Natural killer cell (primary cell): ENCODE results near the gene RMND5A. TPM values are rescaled to one million over a fixed set of nuclear protein-coding genes. Genes with fewer than 3 reads are reported as not detected.
A peak's percentile ranks its signal among the peaks of the same experiment; 100 is the strongest.

Experiments used
- ATAC-seq, 3 donors: fragments of 150-1000 bp in 2 of 3; fragments of 200-7000 bp in 1 of 3; cut with Tn5 transposase; 1 replicate in 1 of 3; 2 replicates in 2 of 3; pipeline ENCODE4 v1.10.0; 2021; ENCODE audit warnings: mild to moderate bottlenecking in 2 of 3, moderate library complexity in 2 of 3
- DNase-seq, 2 donors: peaks; one replicate each; pipeline versions ENCODE4 v3.0.0 to v3.0.0-alpha.2; 2013 to 2021; ENCODE audit warnings: mixed read lengths in 1 of 2
- H3K27ac ChIP-seq: one replicate; pipeline ENCODE4 v1.5.1; 2013; ENCODE audit warnings: mild to moderate bottlenecking, low read length
- H3K27me3 ChIP-seq: one replicate; pipeline ENCODE4 v1.6.1; 2013; ENCODE audit warnings: low read length; ENCODE audit not compliant: control insufficient read depth, insufficient read depth
- H3K36me3 ChIP-seq: one replicate; pipeline ENCODE4 v1.6.1; 2013; ENCODE audit warnings: low read length; ENCODE audit not compliant: control insufficient read depth, insufficient read depth
- H3K4me1 ChIP-seq: one replicate; pipeline ENCODE4 v1.6.1; 2013; ENCODE audit warnings: low read length; ENCODE audit not compliant: control insufficient read depth, insufficient read depth
- H3K4me3 ChIP-seq: one replicate; pipeline ENCODE4 v1.5.1; 2013; ENCODE audit warnings: low read length
- H3K9me3 ChIP-seq: one replicate; pipeline ENCODE4 v1.6.1; 2013; ENCODE audit warnings: low read length; ENCODE audit not compliant: control insufficient read depth, insufficient read depth
- H3K27ac Mint-ChIP-seq, 2 donors: one replicate each; pipeline ENCODE4 v1.8.0; 2022; ENCODE audit warnings: mild to moderate bottlenecking in 2 of 2, mixed read lengths in 2 of 2, moderate library complexity in 1 of 2
- H3K27me3 Mint-ChIP-seq, 2 donors: one replicate each; pipeline ENCODE4 v1.8.0; 2022; ENCODE audit warnings: low read depth in 2 of 2, mixed read lengths in 2 of 2
- H3K36me3 Mint-ChIP-seq: one replicate; pipeline ENCODE4 v1.8.0; 2022; ENCODE audit warnings: mixed read lengths
- H3K4me1 Mint-ChIP-seq, 2 donors: one replicate each; pipeline ENCODE4 v1.8.0; 2022; ENCODE audit warnings: mixed read lengths in 2 of 2
- H3K4me3 Mint-ChIP-seq: one replicate; pipeline ENCODE4 v1.8.0; 2022; ENCODE audit warnings: mild to moderate bottlenecking, moderate library complexity, mixed read lengths
- H3K9me3 Mint-ChIP-seq, 2 donors: one replicate each; pipeline ENCODE4 v1.8.0; 2022; ENCODE audit warnings: mixed read lengths in 2 of 2
- WGBS: methylation state at CpG from one replicate; pipeline ENCODE4 v1.1.7; 2013; ENCODE audit warnings: missing lambda C conversion rate; ENCODE audit not compliant: insufficient coverage; 5-methylcytosine and 5-hydroxymethylcytosine counted together
- intact Hi-C: fragments of 100-400 bp; cut with micrococcal nuclease; formaldehyde crosslinking; loops from one replicate; pipeline ENCODE4 v1.14.2; 2022
- total RNA-seq, 4 donors: library from RNA; stranded (reverse); fragments of 120-200 nt in 1 of 4; gene quantifications; one replicate each; pipeline versions ENCODE4 v1.2.3 to v1.2.4, GENCODE V29; 2013 to 2022
- TF ChIP-seq, protein P1 (sequence below): fragments of 200-600 bp; IDR thresholded peaks from one replicate; pipeline ENCODE4 v1.8.0; 2022; ENCODE audit warnings: antibody characterized with exemption

Gene RMND5A
- total RNA-seq, 3 donors from 2014 or later (not counting 1 experiment from before 2014, with no cell fraction given): 35.3 to 63.3 (median 54.3) TPM

- H3K36me3 Mint-ChIP-seq: peaks cover 7% of the 10 kb centered on the region
- TF ChIP-seq, protein P1, sequence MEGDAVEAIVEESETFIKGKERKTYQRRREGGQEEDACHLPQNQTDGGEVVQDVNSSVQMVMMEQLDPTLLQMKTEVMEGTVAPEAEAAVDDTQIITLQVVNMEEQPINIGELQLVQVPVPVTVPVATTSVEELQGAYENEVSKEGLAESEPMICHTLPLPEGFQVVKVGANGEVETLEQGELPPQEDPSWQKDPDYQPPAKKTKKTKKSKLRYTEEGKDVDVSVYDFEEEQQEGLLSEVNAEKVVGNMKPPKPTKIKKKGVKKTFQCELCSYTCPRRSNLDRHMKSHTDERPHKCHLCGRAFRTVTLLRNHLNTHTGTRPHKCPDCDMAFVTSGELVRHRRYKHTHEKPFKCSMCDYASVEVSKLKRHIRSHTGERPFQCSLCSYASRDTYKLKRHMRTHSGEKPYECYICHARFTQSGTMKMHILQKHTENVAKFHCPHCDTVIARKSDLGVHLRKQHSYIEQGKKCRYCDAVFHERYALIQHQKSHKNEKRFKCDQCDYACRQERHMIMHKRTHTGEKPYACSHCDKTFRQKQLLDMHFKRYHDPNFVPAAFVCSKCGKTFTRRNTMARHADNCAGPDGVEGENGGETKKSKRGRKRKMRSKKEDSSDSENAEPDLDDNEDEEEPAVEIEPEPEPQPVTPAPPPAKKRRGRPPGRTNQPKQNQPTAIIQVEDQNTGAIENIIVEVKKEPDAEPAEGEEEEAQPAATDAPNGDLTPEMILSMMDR: no peak
- peak in 1 of 2 donors; percentile 27 for DNase-seq
- WGBS: 85% methylated on average over 7 of the region's 7 CpGs
- intact Hi-C loops: no loop called here
- H3K27me3 Mint-ChIP-seq: peaks cover 0 to 11% of the 10 kb centered on the region in 2 donors
- peak overlapping the region; percentile 95 to 97 for H3K27ac Mint-ChIP-seq
- Histone ChIP-seq H3K27me3 (peaks cover 14% of the 10 kb centered on the region), H3K4me3 (peak overlapping the region; percentile 71), H3K36me3 (peaks cover 6% of the 10 kb centered on the region), H3K4me1 (peaks cover 74% of the 10 kb centered on the region), H3K27ac (peak overlapping the region; percentile 64), H3K9me3 (no peaks in the 10 kb centered on the region)
- peak overlapping the region; percentile 80 for H3K4me3 Mint-ChIP-seq
- peaks cover 43 to 52% of the 10 kb centered on the region in 2 donors for H3K4me1 Mint-ChIP-seq
- no peak for ATAC-seq
- no peaks in the 10 kb centered on the region for H3K9me3 Mint-ChIP-seq
Observed at GRCh38 chr2:86788165-86788564, 68.1 kb downstream of the RMND5A start.

DNA sequence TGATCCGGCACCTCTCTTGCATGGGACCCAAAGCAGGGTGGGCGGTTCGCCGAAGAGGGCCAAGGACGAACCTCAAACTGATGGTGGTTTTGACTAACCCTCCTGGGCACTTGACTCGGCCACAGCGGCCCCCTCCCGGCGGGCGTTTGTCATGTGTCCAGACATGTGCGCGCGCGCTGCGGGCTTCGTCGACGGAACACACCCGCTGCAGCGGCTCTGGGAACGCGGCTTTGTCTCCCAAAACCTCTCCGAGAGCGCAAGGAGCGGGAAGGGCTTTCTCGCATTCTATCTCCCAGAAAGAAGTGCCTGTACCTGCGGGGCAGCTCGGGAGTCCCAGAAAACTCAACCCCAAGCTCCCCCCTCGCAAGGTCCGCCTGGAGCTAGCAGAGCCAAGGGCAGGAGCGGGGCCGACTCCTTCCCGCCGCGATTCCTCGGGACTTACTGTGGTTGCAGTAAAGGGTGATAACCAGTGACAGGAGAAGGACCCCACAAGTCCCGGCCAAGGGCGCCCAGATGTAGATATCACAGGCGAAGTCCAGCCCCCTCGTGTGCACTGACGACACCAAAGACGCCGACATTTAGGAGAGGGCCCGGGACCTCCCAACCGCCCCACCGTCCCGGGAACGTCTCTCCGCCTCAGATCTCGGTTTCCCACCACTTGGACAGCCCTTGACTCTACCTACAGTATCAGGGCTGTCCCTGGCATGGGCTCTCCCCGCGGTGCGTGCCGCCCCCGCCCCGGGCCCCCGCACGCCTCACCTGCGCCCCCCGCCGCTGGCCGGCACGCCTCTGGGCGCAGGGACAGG is 69.0 kb downstream of the RMND5A start:
- no peak for ATAC-seq
- H3K4me3 ChIP-seq: peak overlapping the region; percentile 71
- Mint-ChIP-seq H3K36me3 (peaks cover 7% of the 10 kb centered on the region), H3K4me1 (peaks cover 52 to 61% of the 10 kb centered on the region in 2 donors), H3K27ac (peak overlapping the region; percentile 95 to 97), H3K4me3 (peak overlapping the region; percentile 90), H3K9me3 (no peaks in the 10 kb centered on the region), H3K27me3 (peaks cover 0 to 11% of the 10 kb centered on the region in 2 donors)
- H3K27ac ChIP-seq: peak overlapping the region; percentile 64
- peaks cover 76% of the 10 kb centered on the region for H3K4me1 ChIP-seq
- H3K9me3 ChIP-seq: no peaks in the 10 kb centered on the region
- peaks cover 17% of the 10 kb centered on the region for H3K27me3 ChIP-seq
- intact Hi-C loops: no loop called here
- peaks cover 6% of the 10 kb centered on the region for H3K36me3 ChIP-seq
- TF ChIP-seq, protein P1: no peak
- 13% methylated on average over 64 of the region's 64 CpGs for WGBS
- DNase-seq: peak in 1 of 2 donors; percentile 54

DNA sequence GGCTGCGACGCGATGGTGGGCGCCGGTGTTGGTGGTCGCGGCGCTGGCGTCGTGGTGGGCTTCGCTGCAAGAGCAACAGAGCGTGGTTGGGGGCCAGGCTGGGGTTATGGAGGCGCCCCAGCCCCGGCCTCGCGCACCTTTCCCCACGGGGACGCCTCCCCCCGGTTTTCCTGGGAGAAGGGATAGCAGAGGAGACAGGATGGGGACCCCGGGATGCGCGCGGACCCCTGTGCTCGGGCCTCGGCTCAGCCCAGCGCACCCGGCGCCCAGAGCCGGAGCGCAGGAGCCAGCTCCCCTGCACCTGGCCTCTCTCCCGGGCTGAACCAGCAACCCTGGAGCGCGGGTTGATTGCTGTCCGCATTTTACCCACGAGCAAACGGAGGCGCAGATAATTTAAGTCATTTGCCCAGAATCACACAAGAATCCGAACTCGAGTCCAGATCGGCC is 69.6 kb downstream of the RMND5A start:
- no peaks in the 10 kb centered on the region for H3K9me3 Mint-ChIP-seq
- Histone ChIP-seq H3K4me3 (peak overlapping the region; percentile 71), H3K9me3 (no peaks in the 10 kb centered on the region), H3K4me1 (peaks cover 81% of the 10 kb centered on the region), H3K27me3 (peaks cover 17% of the 10 kb centered on the region), H3K36me3 (peaks cover 2% of the 10 kb centered on the region), H3K27ac (peak overlapping the region; percentile 88)
- DNase-seq (no peak), ATAC-seq (no peak)
- peaks cover 0 to 11% of the 10 kb centered on the region in 2 donors for H3K27me3 Mint-ChIP-seq
- TF ChIP-seq, protein P1: no peak
- H3K27ac Mint-ChIP-seq: peak overlapping the region; percentile 95 to 97
- peaks cover 7% of the 10 kb centered on the region for H3K36me3 Mint-ChIP-seq
- peak overlapping the region; percentile 90 for H3K4me3 Mint-ChIP-seq
- H3K4me1 Mint-ChIP-seq: peaks cover 58 to 67% of the 10 kb centered on the region in 2 donors
- intact Hi-C loops: no loop called here
- WGBS: 13% methylated on average over 40 of the region's 40 CpGs
